Neuronal stem cell (in vitro differentiated cells): ENCODE results near the gene GIMD1.
"Not testable (repeated sequence)": the region's sequence is repeated elsewhere in the genome, so short reads cannot be mapped to it uniquely, and the experiment has no call there.

ENCODE experiments used
- DNase-seq: peaks from one replicate; pipeline ENCODE4 v3.0.0-alpha.2; 2013; ENCODE audit warnings: low spot score
- H2AFZ ChIP-seq: one replicate; pipeline ENCODE4 v1.6.1; 2013; ENCODE audit warnings: mild to moderate bottlenecking, low read length, inconsistent platforms
- H2AK5ac ChIP-seq: 2 replicates; pipeline ENCODE4 v1.6.1; 2013; ENCODE audit warnings: low read depth, mild to moderate bottlenecking, inconsistent platforms, low read length, moderate library complexity, mixed read lengths
- H2BK120ac ChIP-seq: 2 replicates; pipeline ENCODE4 v1.6.1; 2013; ENCODE audit warnings: low read depth, mild to moderate bottlenecking, inconsistent platforms, low read length, moderate library complexity, mixed read lengths
- H2BK12ac ChIP-seq: one replicate; pipeline ENCODE4 v1.6.1; 2013; ENCODE audit warnings: low read length, inconsistent platforms
- H2BK15ac ChIP-seq: 2 replicates; pipeline ENCODE4 v1.6.1; 2013; ENCODE audit warnings: mild to moderate bottlenecking, low read length, inconsistent platforms, mixed read lengths
- H2BK5ac ChIP-seq: one replicate; pipeline ENCODE4 v1.6.1; 2013; ENCODE audit warnings: inconsistent platforms, mild to moderate bottlenecking, low read length, moderate library complexity
- H3K14ac ChIP-seq: one replicate; pipeline ENCODE4 v1.6.1; 2013; ENCODE audit warnings: low read length, inconsistent platforms
- H3K18ac ChIP-seq: 2 replicates; pipeline ENCODE4 v1.6.1; 2013; ENCODE audit warnings: low read length, inconsistent platforms
- H3K23ac ChIP-seq: 2 replicates; pipeline ENCODE4 v1.6.1; 2013; ENCODE audit warnings: low read depth, mild to moderate bottlenecking, mixed read lengths, low read length, inconsistent platforms; ENCODE audit not compliant: poor library complexity
- H3K27ac ChIP-seq: replicated peaks from 3 replicates; pipeline ENCODE4 v1.5.1; 2013; ENCODE audit warnings: low read length, inconsistent platforms
- H3K27me3 ChIP-seq, 3 experiments: 2 replicates each; pipeline ENCODE4 v1.6.1; 2013; ENCODE audit warnings: low read length in 3 of 3, mild to moderate bottlenecking in 2 of 3, inconsistent platforms in 1 of 3, low read depth in 1 of 3, mixed read lengths in 1 of 3, moderate library complexity in 1 of 3; ENCODE audit not compliant: control insufficient read depth in 3 of 3, insufficient read depth in 3 of 3
- H3K36me3 ChIP-seq, 2 donors: replicated peaks in 1 of 2; 2 replicates each; pipeline ENCODE4 v1.6.1; 2013; ENCODE audit warnings: low read length in 2 of 2; ENCODE audit not compliant: control insufficient read depth in 2 of 2, insufficient read depth in 2 of 2
- H3K4ac ChIP-seq: 2 replicates; pipeline ENCODE4 v1.6.1; 2013; ENCODE audit warnings: inconsistent platforms, mild to moderate bottlenecking, low read length, moderate library complexity
- H3K4me1 ChIP-seq, 2 donors: 1 replicate in 1 of 2; 2 replicates in 1 of 2; pipeline ENCODE4 v1.6.1; 2013; ENCODE audit warnings: low read length in 2 of 2, low read depth in 1 of 2; ENCODE audit not compliant: control insufficient read depth in 2 of 2, insufficient read depth in 1 of 2
- H3K4me2 ChIP-seq: one replicate; pipeline ENCODE4 v1.6.1; 2013; ENCODE audit warnings: mild to moderate bottlenecking, low read length, inconsistent platforms; ENCODE audit not compliant: insufficient read depth, poor library complexity, severe bottlenecking
- H3K4me3 ChIP-seq, 2 donors: 2 replicates each; pipeline ENCODE4 v1.5.1; 2013; ENCODE audit warnings: low read length in 2 of 2, mild to moderate bottlenecking in 2 of 2, inconsistent platforms in 1 of 2, moderate library complexity in 1 of 2
- H3K79me1 ChIP-seq: one replicate; pipeline ENCODE4 v1.6.1; 2013; ENCODE audit warnings: low read depth, mild to moderate bottlenecking, inconsistent platforms, low read length, moderate library complexity
- H3K9ac ChIP-seq: one replicate; pipeline ENCODE4 v1.6.1; 2013; ENCODE audit warnings: mild to moderate bottlenecking, low read depth, low read length, inconsistent platforms; ENCODE audit not compliant: poor library complexity
- H3K9me3 ChIP-seq, 2 donors: replicated peaks in 1 of 2; 2 replicates each; pipeline versions ENCODE3 to v1.6.1; 2013; ENCODE audit warnings: low read length in 2 of 2, mild to moderate bottlenecking in 2 of 2, inconsistent platforms in 1 of 2, low read depth in 1 of 2, mixed read lengths in 1 of 2, moderate library complexity in 1 of 2; ENCODE audit not compliant: control insufficient read depth in 2 of 2, insufficient read depth in 1 of 2
- H4K8ac ChIP-seq: one replicate; pipeline ENCODE4 v1.6.1; 2013; ENCODE audit warnings: low read depth, mild to moderate bottlenecking, inconsistent platforms, low read length, moderate library complexity
- H4K91ac ChIP-seq: one replicate; pipeline ENCODE4 v1.6.1; 2013; ENCODE audit warnings: low read length, low read depth, mild to moderate bottlenecking, inconsistent platforms; ENCODE audit not compliant: poor library complexity
- WGBS, 2 donors: extraction: QIAGEN DNeasy Blood & Tissue Kit; methylation state at CpG; one replicate each; pipeline ENCODE4 v1.1.7; 2013; ENCODE audit warnings: missing lambda C conversion rate in 2 of 2, mixed read lengths in 1 of 2; ENCODE audit not compliant: insufficient read length in 2 of 2, insufficient replicate concordance in 1 of 2; ENCODE audit errors: extremely low coverage in 2 of 2; 5-methylcytosine and 5-hydroxymethylcytosine counted together

The GIMD1 gene

GRCh38 chr4:106401157-106401556, 32.6 kb upstream of the GIMD1 start:
- whole genome bisulfite sequencing, 2 donors, result no CpG with 5 or more reads among the region's 3 CpGs
- no peak overlapping the region for H3K9ac ChIP-seq
- DNase-seq, result no peak
- no peak overlapping the region for H4K8ac ChIP-seq
- no peak overlapping the region for H3K23ac ChIP-seq
- H3K79me1 ChIP-seq, result no peaks in the 10 kb centered on the region
- no peak overlapping the region for H3K4me2 ChIP-seq
- H3K27me3 ChIP-seq, result no peaks in the 10 kb centered on the region
- H3K4me1 ChIP-seq, result no peaks in the 10 kb centered on the region
- no peak overlapping the region for H3K14ac ChIP-seq
- no peak overlapping the region for H3K27ac ChIP-seq
- no peaks in the 10 kb centered on the region for H3K36me3 ChIP-seq
- no peak overlapping the region for H2BK15ac ChIP-seq
- H2BK5ac ChIP-seq, result no peak overlapping the region
- no peak overlapping the region for H2AK5ac ChIP-seq
- H3K4me3 ChIP-seq, result no peak overlapping the region
- H3K18ac ChIP-seq, result no peak overlapping the region
- H2BK12ac ChIP-seq, result no peak overlapping the region
- no peak overlapping the region for H4K91ac ChIP-seq
- no peak overlapping the region for H2AFZ ChIP-seq
- H3K9me3 ChIP-seq, result peaks cover 2 to 7% of the 10 kb centered on the region in 2 donors
- H2BK120ac ChIP-seq, result no peak overlapping the region
- no peak overlapping the region for H3K4ac ChIP-seq

DNA sequence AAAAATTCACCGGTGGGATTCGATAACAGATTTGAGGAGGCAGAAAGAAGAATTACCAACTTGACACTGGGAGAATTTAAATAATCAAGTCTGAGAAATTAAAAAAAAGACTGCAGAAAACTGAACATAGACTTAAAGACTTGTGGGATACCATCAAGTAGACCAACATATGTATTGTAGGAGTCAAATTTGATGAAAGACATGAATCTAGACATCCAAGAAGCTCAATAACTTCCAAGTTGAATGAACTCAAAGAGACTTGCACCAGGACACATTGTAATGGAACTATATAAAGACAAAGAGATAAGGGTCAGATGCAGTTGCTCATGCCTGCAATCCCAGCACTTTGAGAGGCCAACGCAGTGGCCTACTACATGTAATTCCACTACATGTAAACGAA, 30.3 kb upstream of the GIMD1 start:
- H3K79me1 ChIP-seq, H4K91ac ChIP-seq, H3K27ac ChIP-seq, DNase-seq, H3K4ac ChIP-seq, H3K36me3 ChIP-seq, H3K14ac ChIP-seq, H3K9ac ChIP-seq, H2AK5ac ChIP-seq, H2AFZ ChIP-seq, H3K9me3 ChIP-seq, H3K18ac ChIP-seq, H2BK120ac ChIP-seq, H3K4me1 ChIP-seq, H2BK5ac ChIP-seq, H2BK12ac ChIP-seq, H3K4me2 ChIP-seq, H3K27me3 ChIP-seq, H3K4me3 ChIP-seq, H4K8ac ChIP-seq, H3K23ac ChIP-seq, H2BK15ac ChIP-seq: not testable (repeated sequence)
- no CpG with 5 or more reads among the region's 4 CpGs for WGBS, 2 donors

DNA sequence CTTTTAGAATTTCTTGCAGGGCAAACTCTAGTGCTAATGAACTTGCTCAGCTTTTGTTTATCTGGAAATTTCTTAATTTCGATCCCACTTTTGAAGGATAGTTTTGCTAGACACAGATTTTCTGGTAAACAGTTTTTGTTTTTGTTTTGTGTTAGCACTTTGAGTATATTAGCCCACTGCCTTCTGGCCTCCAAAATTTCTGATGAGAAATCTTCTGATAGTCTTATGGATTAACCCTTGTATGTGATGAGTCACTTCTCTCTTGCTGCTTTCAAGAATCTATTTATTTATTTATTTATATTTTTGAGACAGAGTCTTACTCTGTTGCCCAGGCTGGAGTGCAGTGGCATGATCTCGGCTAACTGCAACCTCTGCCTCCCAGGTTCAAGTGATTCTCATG, 27.0 kb upstream of the GIMD1 start:
- H3K14ac ChIP-seq, result no peak overlapping the region
- H3K9ac ChIP-seq, result no peak overlapping the region
- no peak overlapping the region for H4K8ac ChIP-seq
- peaks cover 0 to 7% of the 10 kb centered on the region in 2 donors for H3K9me3 ChIP-seq
- no CpG with 5 or more reads among the region's 2 CpGs for WGBS, 2 donors
- H2BK15ac ChIP-seq, result no peak overlapping the region
- H3K18ac ChIP-seq, result no peak overlapping the region
- no peak for DNase-seq
- H3K36me3 ChIP-seq, result no peaks in the 10 kb centered on the region
- H2AFZ ChIP-seq, result no peak overlapping the region
- no peaks in the 10 kb centered on the region for H3K79me1 ChIP-seq
- H3K4me3 ChIP-seq, result no peak overlapping the region
- no peaks in the 10 kb centered on the region for H3K27me3 ChIP-seq
- H3K4me1 ChIP-seq, result no peaks in the 10 kb centered on the region
- no peak overlapping the region for H2AK5ac ChIP-seq
- no peak overlapping the region for H3K4me2 ChIP-seq
- no peak overlapping the region for H2BK120ac ChIP-seq
- H3K23ac ChIP-seq, result no peak overlapping the region
- H3K27ac ChIP-seq, result no peak overlapping the region
- H2BK5ac ChIP-seq, result no peak overlapping the region
- H2BK12ac ChIP-seq, result no peak overlapping the region
- no peak overlapping the region for H4K91ac ChIP-seq
- H3K4ac ChIP-seq, result no peak overlapping the region

GRCh38 chr4:106385853-106386393, 17.3 kb upstream of the GIMD1 start:
- Histone ChIP-seq H3K9me3 (no peaks in the 10 kb centered on the region), H3K36me3 (no peaks in the 10 kb centered on the region), H4K8ac (no peak overlapping the region), H2BK15ac (no peak overlapping the region), H3K27ac (no peak overlapping the region), H3K18ac (peak overlapping the region; percentile 60), H3K14ac (no peak overlapping the region), H3K4me1 (no peaks in the 10 kb centered on the region), H3K79me1 (no peaks in the 10 kb centered on the region), H3K4me3 (peak overlapping the region in 1 of 2 donors; percentile 10), H4K91ac (no peak overlapping the region), H3K23ac (peak overlapping the region; percentile 59), H2AFZ (no peak overlapping the region), H3K9ac (no peak overlapping the region), H2AK5ac (no peak overlapping the region), H3K4me2 (no peak overlapping the region), H2BK5ac (no peak overlapping the region), H3K27me3 (no peaks in the 10 kb centered on the region), H2BK12ac (no peak overlapping the region), H2BK120ac (no peak overlapping the region), H3K4ac (no peak overlapping the region)
- DNase-seq, result no peak
- no CpG with 5 or more reads among the region's 6 CpGs for WGBS, 2 donors
